HEK293T (cell line): Measurements from ENCODE around the gene THEMIS2.

Experiments
- ARNT ChIP-seq: fragments of 450-650 bp; IDR thresholded peaks from 2 replicates; pipeline ENCODE4 v1.6.1; 2017; ENCODE audit warnings: mild to moderate bottlenecking
- BHLHE40 ChIP-seq: fragments of 450-650 bp; IDR thresholded peaks from 2 replicates; pipeline ENCODE4 v1.6.1; 2016; ENCODE audit warnings: mild to moderate bottlenecking, moderate library complexity, borderline replicate concordance
- FOXA1 ChIP-seq: fragments of 450-650 bp; IDR thresholded peaks from 2 replicates; pipeline ENCODE4 v1.6.1; 2016; ENCODE audit warnings: mild to moderate bottlenecking
- FOXM1 ChIP-seq: fragments of 450-650 bp; IDR thresholded peaks from 2 replicates; pipeline ENCODE4 v1.6.1; 2017; ENCODE audit warnings: mild to moderate bottlenecking, borderline replicate concordance
- HDGF ChIP-seq: fragments of 450-650 bp; IDR thresholded peaks from 2 replicates; pipeline ENCODE4 v1.6.1; 2017; ENCODE audit warnings: antibody characterized with exemption, borderline replicate concordance
- NFRKB ChIP-seq: fragments of 450-650 bp; IDR thresholded peaks from 2 replicates; pipeline ENCODE4 v1.6.1; 2016; ENCODE audit warnings: mild to moderate bottlenecking, moderate library complexity
- PKNOX1 ChIP-seq: fragments of 450-650 bp; IDR thresholded peaks from 2 replicates; pipeline ENCODE4 v1.6.1; 2016
- SP1 ChIP-seq: fragments of 450-650 bp; IDR thresholded peaks from 2 replicates; pipeline ENCODE4 v1.6.1; 2017
- SUZ12 ChIP-seq: fragments of 450-650 bp; IDR thresholded peaks from 2 replicates; pipeline ENCODE4 v1.6.1; 2016; ENCODE audit warnings: mild to moderate bottlenecking
- TARDBP ChIP-seq: fragments of 450-650 bp; IDR thresholded peaks from 2 replicates; pipeline ENCODE4 v1.6.1; 2016
- ZNF384 ChIP-seq: fragments of 450-650 bp; IDR thresholded peaks from 2 replicates; pipeline ENCODE4 v1.6.1; 2016

- TF ChIP-seq SP1 (no peak), ZNF384 (no peak), NFRKB (no peak), BHLHE40 (no peak), FOXA1 (no peak), ARNT (no peak), FOXM1 (no peak), TARDBP (no peak), HDGF (no peak), SUZ12 (no peak), PKNOX1 (no peak)
These were observed 10.3 kb upstream of the THEMIS2 start for GRCh38 chr1:27862004-27862403.
